Subcutaneous abdominal adipose tissue (tissue), 5 donors: ENCODE measurements around the gene CNTNAP5.

Source experiments
- H3K27ac ChIP-seq: one replicate; pipeline ENCODE4 v1.7.0; 2013; ENCODE audit warnings: low read depth, mild to moderate bottlenecking, inconsistent platforms, low read length, moderate library complexity
- H3K27me3 ChIP-seq, 5 donors: one replicate each; pipeline ENCODE4 v1.7.0; 2013; ENCODE audit warnings: low read length in 5 of 5, inconsistent platforms in 1 of 5; ENCODE audit not compliant: control insufficient read depth in 5 of 5, insufficient read depth in 4 of 5
- H3K36me3 ChIP-seq, 5 donors: one replicate each; pipeline ENCODE4 v1.7.0; 2013; ENCODE audit warnings: low read length in 5 of 5; ENCODE audit not compliant: control insufficient read depth in 5 of 5, insufficient read depth in 5 of 5
- H3K4me1 ChIP-seq, 5 donors: one replicate each; pipeline ENCODE4 v1.7.0; 2013; ENCODE audit warnings: low read length in 5 of 5, mild to moderate bottlenecking in 3 of 5, moderate library complexity in 1 of 5; ENCODE audit not compliant: control insufficient read depth in 5 of 5, insufficient read depth in 5 of 5
- H3K4me3 ChIP-seq, 5 donors: one replicate each; pipeline ENCODE4 v1.7.0; 2013; ENCODE audit warnings: low read length in 5 of 5, low read depth in 1 of 5
- H3K9ac ChIP-seq, 5 donors: one replicate each; pipeline ENCODE4 v1.7.0; 2013; ENCODE audit warnings: low read length in 5 of 5, mild to moderate bottlenecking in 4 of 5, moderate library complexity in 3 of 5
- H3K9me3 ChIP-seq, 5 donors: one replicate each; pipeline ENCODE4 v1.7.0; 2013; ENCODE audit warnings: low read length in 5 of 5; ENCODE audit not compliant: control insufficient read depth in 5 of 5
- donor health status: healthy.
- donor health status: healthy.
- donor health status: healthy.
- donor health status: healthy.
- donor health status: healthy.

The CNTNAP5 gene

GRCh38 chr2:124540805-124541204 lies 515.7 kb downstream of the CNTNAP5 start:
- no peaks in the 10 kb centered on the region for H3K4me1 ChIP-seq

GRCh38 chr2:124542932-124543640 lies 518.0 kb downstream of the CNTNAP5 start:
- Histone ChIP-seq H3K27me3 (peaks cover 0 to 5% (median 0%) of the 10 kb centered on the region in 5 donors), H3K4me3 (no peak overlapping the region), H3K36me3 (no peaks in the 10 kb centered on the region), H3K27ac (no peak overlapping the region), H3K9me3 (no peaks in the 10 kb centered on the region), H3K9ac (no peak overlapping the region), H3K4me1 (no peaks in the 10 kb centered on the region)

More at GRCh38 chr2:124540805-124541204, 515.7 kb downstream of the CNTNAP5 start:
- no peak overlapping the region for H3K9ac ChIP-seq
- no peak overlapping the region for H3K27ac ChIP-seq
- no peaks in the 10 kb centered on the region for H3K36me3 ChIP-seq
- H3K27me3 ChIP-seq, result peaks cover 0 to 5% (median 0%) of the 10 kb centered on the region in 5 donors
- H3K9me3 ChIP-seq, result no peaks in the 10 kb centered on the region
- H3K4me3 ChIP-seq, result no peak overlapping the region

- H3K9me3 ChIP-seq, result peaks cover 0 to 2% (median 0%) of the 10 kb centered on the region in 5 donors
Observed at GRCh38 chr2:124547700-124548099, 522.6 kb downstream of the CNTNAP5 start.

GRCh38 chr2:124558277-124558905 lies 533.3 kb downstream of the CNTNAP5 start:
- H3K4me3 ChIP-seq, result no peak overlapping the region
- H3K4me1 ChIP-seq, result no peaks in the 10 kb centered on the region
- no peaks in the 10 kb centered on the region for H3K27me3 ChIP-seq
- no peak overlapping the region for H3K27ac ChIP-seq
- no peaks in the 10 kb centered on the region for H3K9me3 ChIP-seq
- no peak overlapping the region for H3K9ac ChIP-seq
- no peaks in the 10 kb centered on the region for H3K36me3 ChIP-seq

More at GRCh38 chr2:124547700-124548099, 522.6 kb downstream of the CNTNAP5 start:
- H3K4me3 ChIP-seq, result no peak overlapping the region
- H3K27ac ChIP-seq, result no peak overlapping the region
- H3K36me3 ChIP-seq, result no peaks in the 10 kb centered on the region
- H3K9ac ChIP-seq, result no peak overlapping the region
- no peaks in the 10 kb centered on the region for H3K27me3 ChIP-seq
- no peaks in the 10 kb centered on the region for H3K4me1 ChIP-seq

- H3K27ac ChIP-seq, result no peak overlapping the region
- H3K9me3 ChIP-seq, result no peaks in the 10 kb centered on the region
- H3K27me3 ChIP-seq, result no peaks in the 10 kb centered on the region
- H3K9ac ChIP-seq, result no peak overlapping the region
- no peaks in the 10 kb centered on the region for H3K36me3 ChIP-seq
- no peaks in the 10 kb centered on the region for H3K4me1 ChIP-seq
- H3K4me3 ChIP-seq, result no peak overlapping the region
Observed at GRCh38 chr2:124559236-124559635, 534.1 kb downstream of the CNTNAP5 start.

- Histone ChIP-seq H3K9me3 (no peaks in the 10 kb centered on the region), H3K36me3 (no peaks in the 10 kb centered on the region), H3K27me3 (no peaks in the 10 kb centered on the region), H3K27ac (no peak overlapping the region), H3K4me1 (no peaks in the 10 kb centered on the region), H3K9ac (no peak overlapping the region), H3K4me3 (no peak overlapping the region)
Observed at GRCh38 chr2:124560592-124561112, 535.6 kb downstream of the CNTNAP5 start.

- H3K4me3 ChIP-seq, result no peak overlapping the region
- H3K27me3 ChIP-seq, result no peaks in the 10 kb centered on the region
- H3K4me1 ChIP-seq, result no peaks in the 10 kb centered on the region
- no peak overlapping the region for H3K9ac ChIP-seq
- H3K36me3 ChIP-seq, result no peaks in the 10 kb centered on the region
- H3K9me3 ChIP-seq, result no peaks in the 10 kb centered on the region
- no peak overlapping the region for H3K27ac ChIP-seq
Observed at GRCh38 chr2:124561486-124561885, 536.4 kb downstream of the CNTNAP5 start.

GRCh38 chr2:124563426-124563825 lies 538.3 kb downstream of the CNTNAP5 start:
- Histone ChIP-seq H3K4me3 (no peak overlapping the region), H3K4me1 (no peaks in the 10 kb centered on the region), H3K27ac (no peak overlapping the region), H3K27me3 (no peaks in the 10 kb centered on the region), H3K36me3 (no peaks in the 10 kb centered on the region), H3K9ac (no peak overlapping the region), H3K9me3 (no peaks in the 10 kb centered on the region)

- Histone ChIP-seq H3K36me3 (no peaks in the 10 kb centered on the region), H3K4me1 (no peaks in the 10 kb centered on the region), H3K4me3 (no peak overlapping the region)
Observed at GRCh38 chr2:124566518-124566970, 541.5 kb downstream of the CNTNAP5 start.

GRCh38 chr2:124570872-124571271 lies 545.8 kb downstream of the CNTNAP5 start:
- Histone ChIP-seq H3K27me3 (no peaks in the 10 kb centered on the region), H3K36me3 (no peaks in the 10 kb centered on the region), H3K4me3 (no peak overlapping the region), H3K9ac (no peak overlapping the region), H3K4me1 (no peaks in the 10 kb centered on the region), H3K27ac (no peak overlapping the region), H3K9me3 (no peaks in the 10 kb centered on the region)

More at GRCh38 chr2:124566518-124566970, 541.5 kb downstream of the CNTNAP5 start:
- H3K27ac ChIP-seq, result no peak overlapping the region
- H3K9ac ChIP-seq, result no peak overlapping the region
- H3K9me3 ChIP-seq, result no peaks in the 10 kb centered on the region
- H3K27me3 ChIP-seq, result no peaks in the 10 kb centered on the region
